Keratinocyte (primary cell): ENCODE results near the gene GBA3.

Source experiments
- CTCF ChIP-seq, 3 experiments: IDR thresholded peaks in 1 of 3; conservative IDR thresholded peaks in 1 of 3; optimal IDR thresholded peaks in 1 of 3; 2 replicates in 2 of 3; 3 replicates in 1 of 3; pipeline versions ENCODE3 to v1.5.1; 2011; ENCODE audit warnings: low read length in 3 of 3, mild to moderate bottlenecking in 3 of 3, moderate library complexity in 2 of 3, control low read depth in 1 of 3, inconsistent platforms in 1 of 3; ENCODE audit not compliant: insufficient read depth in 2 of 3; ENCODE audit errors: extremely low read depth in 1 of 3
- EZH2 ChIP-seq: IDR thresholded peaks from one replicate; pipeline ENCODE4 v1.6.1; 2012; ENCODE audit warnings: inconsistent platforms, mild to moderate bottlenecking, low read length, moderate library complexity

- no peak for TF ChIP-seq CTCF (optimal IDR thresholded peaks at IDR 0.05 in 1 of 3, IDR thresholded peaks at IDR 0.05 in 1 of 3, conservative IDR thresholded peaks at IDR 0.05 in 1 of 3; ENCODE audit: extremely low read depth in 1 of 3, insufficient read depth in 2 of 3, low read length in 3 of 3)
- TF ChIP-seq EZH2: no peak
Observed at GRCh38 chr4:22668301-22668700, 24.4 kb upstream of the GBA3 start.
